ENCODE measurements around the gene COMTD1.
"Not testable (repeated sequence)": the region's sequence is repeated elsewhere in the genome, so short reads cannot be mapped to it uniquely, and the experiment has no call there.

The COMTD1 gene

GRCh38 chr10:75223507-75223906, 12.2 kb downstream of the COMTD1 start:
- no peak for DNase-seq (ENCODE audit: low read depth in 3 of 3)

- not testable (repeated sequence) for DNase-seq (ENCODE audit: low read depth in 3 of 3)
Measured at GRCh38 chr10:75221492-75221891, 14.3 kb downstream of the COMTD1 start.

GRCh38 chr10:75220274-75220673, 15.5 kb downstream of the COMTD1 start:
- DNase-seq (ENCODE audit: low read depth in 3 of 3): no peak

- DNase-seq (ENCODE audit: low read depth in 3 of 3): no peak
Measured at GRCh38 chr10:75212343-75212742, 23.4 kb downstream of the COMTD1 start.

GRCh38 chr10:75211007-75211691, 24.6 kb downstream of the COMTD1 start:
- DNase-seq (ENCODE audit: low read depth in 3 of 3): peak in 1 of 3 donors; percentile 6

- peak; percentile 84 to 94 (median 85) for DNase-seq (ENCODE audit: low read depth in 3 of 3)
Measured at GRCh38 chr10:75210282-75211006, 25.3 kb downstream of the COMTD1 start, which contains the start of gene VDAC2. Gene VDAC2 (plus strand): TSS chr10:75210796. CDS start chr10:75211159, 363 bp downstream.

- DNase-seq (ENCODE audit: low read depth in 3 of 3): peak; percentile 49 to 64 (median 62)
Measured at GRCh38 chr10:75209921-75210281, 25.9 kb downstream of the COMTD1 start.

GRCh38 chr10:75209086-75209920, 26.5 kb downstream of the COMTD1 start:
- DNase-seq (ENCODE audit: low read depth in 3 of 3): no peak

GRCh38 chr10:75208181-75208580, 27.6 kb downstream of the COMTD1 start:
- DNase-seq (ENCODE audit: low read depth in 3 of 3): no peak

- DNase-seq (ENCODE audit: low read depth in 3 of 3): no peak
Measured at GRCh38 chr10:75207857-75208144, 28.0 kb downstream of the COMTD1 start.

GRCh38 chr10:75207079-75207856, 28.5 kb downstream of the COMTD1 start:
- DNase-seq (ENCODE audit: low read depth in 3 of 3): no peak

- DNase-seq (ENCODE audit: low read depth in 3 of 3): not testable (repeated sequence)
Measured at GRCh38 chr10:75206638-75207037, 29.1 kb downstream of the COMTD1 start.

- no peak for DNase-seq (ENCODE audit: low read depth in 3 of 3)
Measured at GRCh38 chr10:75205908-75206307, 29.8 kb downstream of the COMTD1 start.

GRCh38 chr10:75203724-75204123, 32.0 kb downstream of the COMTD1 start:
- no peak for DNase-seq (ENCODE audit: low read depth in 3 of 3)

GRCh38 chr10:75203046-75203620, 32.6 kb downstream of the COMTD1 start:
- not testable (repeated sequence) for DNase-seq (ENCODE audit: low read depth in 3 of 3)

- DNase-seq (ENCODE audit: low read depth in 3 of 3): no peak
Measured at GRCh38 chr10:75202321-75203045, 33.3 kb downstream of the COMTD1 start.

- DNase-seq (ENCODE audit: low read depth in 3 of 3): no peak
Measured at GRCh38 chr10:75201793-75202307, 33.9 kb downstream of the COMTD1 start.

- DNase-seq (ENCODE audit: low read depth in 3 of 3): not testable (repeated sequence)
Measured at GRCh38 chr10:75199949-75200348, 35.8 kb downstream of the COMTD1 start.

GRCh38 chr10:75197906-75198305, 37.9 kb downstream of the COMTD1 start:
- DNase-seq (ENCODE audit: low read depth in 3 of 3): no peak

GRCh38 chr10:75197066-75197465, 38.7 kb downstream of the COMTD1 start:
- no peak for DNase-seq (ENCODE audit: low read depth in 3 of 3)
